T-helper 1 cell (primary cell): Measurements from ENCODE around the gene CD300E.
A peak's percentile ranks its signal among the peaks of the same experiment; 100 is the strongest.
"Not testable (repeated sequence)": the region's sequence is repeated elsewhere in the genome, so short reads cannot be mapped to it uniquely, and the experiment has no call there.

Experiments used
- DNase-seq, 5 donors: peaks; one replicate each; pipeline ENCODE4 v3.0.0-alpha.2; 2012 to 2020

The CD300E gene

DNA sequence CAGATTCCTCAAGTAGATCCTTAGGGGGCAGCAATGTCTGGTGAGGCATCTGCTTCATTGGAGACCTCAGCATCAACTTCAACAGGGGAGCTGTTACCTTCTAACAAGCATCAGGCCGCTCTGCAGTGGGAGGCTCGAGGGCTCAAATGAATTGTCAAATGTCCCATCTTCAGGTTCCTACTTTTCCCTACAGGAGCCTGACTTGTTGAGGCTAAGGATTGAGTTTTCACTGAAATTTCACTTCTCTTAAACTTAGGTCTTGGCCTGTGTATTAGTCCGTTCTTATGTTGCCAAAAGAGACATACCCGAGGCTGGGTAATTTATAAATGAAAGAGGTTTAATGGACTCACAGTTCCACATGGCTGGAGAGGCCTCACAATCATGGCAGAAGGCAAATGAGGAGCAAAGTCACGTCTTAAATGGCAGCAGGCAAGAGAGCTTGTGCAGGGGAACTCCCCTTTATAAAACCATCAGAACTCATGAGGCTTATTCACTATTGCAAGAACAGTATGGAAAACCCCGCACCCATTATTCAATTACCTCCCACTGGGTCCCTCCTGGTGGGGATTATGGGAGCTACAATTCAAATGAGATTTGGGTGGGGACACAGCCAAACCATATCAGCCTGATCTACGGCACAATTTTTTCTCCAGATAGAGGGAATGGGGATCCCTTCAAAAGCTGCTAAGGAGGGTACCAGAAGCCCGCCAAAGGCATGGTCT is 26.3 kb downstream of the CD300E start:
- DNase-seq = no peak

DNA sequence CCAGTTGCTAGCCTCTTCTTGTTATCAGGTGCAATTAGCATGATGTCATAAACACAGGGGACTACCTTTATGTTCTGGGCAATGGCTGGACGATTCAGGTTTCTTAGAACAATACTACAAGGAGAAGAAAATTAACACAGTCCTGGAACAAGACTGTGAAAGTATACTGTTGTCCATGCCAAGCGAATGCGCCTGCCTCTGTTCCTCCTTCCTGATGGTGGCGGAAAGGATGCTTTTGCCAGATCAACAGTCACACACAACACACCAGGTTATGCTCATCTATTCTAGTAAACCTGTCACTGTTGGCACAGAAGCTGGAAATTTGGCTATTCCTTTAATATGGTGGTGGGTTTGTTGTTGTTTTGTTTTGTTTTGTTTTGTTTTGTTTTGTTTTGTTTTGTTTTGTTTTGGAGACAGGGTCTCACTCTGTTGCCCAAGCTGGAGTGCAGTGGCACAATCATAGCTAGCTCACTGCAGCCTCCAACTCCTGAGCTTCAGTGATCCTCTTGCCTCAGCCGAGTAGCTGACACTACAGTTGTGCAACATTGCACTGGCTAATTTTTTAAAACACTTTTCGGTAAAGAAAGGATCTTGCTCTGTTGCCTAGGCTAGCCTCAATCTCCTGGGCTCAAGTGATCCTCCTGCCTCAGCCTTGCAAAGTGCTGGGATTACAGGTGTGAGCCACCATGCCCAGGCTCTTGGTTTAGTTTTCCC is 28.3 kb downstream of the CD300E start:
- DNase-seq = no peak

DNA sequence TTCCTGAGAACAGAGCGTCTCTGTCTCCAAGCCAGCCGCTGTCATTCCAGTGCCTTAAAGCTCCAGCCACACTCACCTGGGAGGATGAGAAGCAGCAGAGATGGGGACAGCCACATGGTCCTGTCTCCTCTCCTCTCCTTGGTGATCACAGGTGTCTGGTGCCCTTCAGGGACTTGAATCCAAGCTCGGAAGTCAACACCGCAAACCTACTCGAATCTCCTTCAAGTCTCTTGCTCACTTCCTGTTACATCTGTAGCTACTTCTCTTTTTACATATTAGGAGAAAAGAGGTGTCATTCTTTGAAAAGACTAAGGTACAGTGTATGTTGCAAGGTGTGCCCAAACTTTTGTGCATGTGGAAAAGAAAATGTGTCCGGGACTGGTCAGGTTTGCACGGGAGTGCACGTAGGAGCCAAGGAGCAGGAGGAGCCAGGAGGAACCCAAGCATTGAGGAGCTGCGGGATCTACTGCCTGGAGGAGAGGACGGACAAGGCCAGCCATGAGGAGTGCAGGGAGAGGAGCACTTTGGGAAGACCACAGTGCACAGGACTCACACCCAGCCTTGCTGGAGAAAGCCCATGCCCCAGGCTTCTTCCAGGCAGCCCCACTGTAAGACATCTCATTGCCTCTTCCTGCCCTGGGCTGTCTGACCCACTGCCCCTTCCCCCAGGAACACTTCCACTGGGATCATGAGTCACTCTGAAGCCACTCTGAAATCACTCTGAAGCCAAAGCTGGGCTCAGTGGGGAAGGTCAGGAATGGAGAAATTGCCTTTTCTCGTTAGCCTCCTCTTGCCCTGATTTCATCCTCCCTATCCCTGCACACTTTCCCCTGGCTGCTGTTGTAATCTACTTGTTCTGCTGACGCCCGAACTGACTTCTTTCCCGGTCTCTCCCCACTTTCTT is 31.2 kb downstream of the CD300E start, which contains the start of gene CD300LD:
CD300LD (minus strand) TSS at position 197 of the 904 bp plus-strand sequence; CDS start at position 116, 81 bp downstream.
- peak in 1 of 5 donors; percentile 52 for DNase-seq

DNA sequence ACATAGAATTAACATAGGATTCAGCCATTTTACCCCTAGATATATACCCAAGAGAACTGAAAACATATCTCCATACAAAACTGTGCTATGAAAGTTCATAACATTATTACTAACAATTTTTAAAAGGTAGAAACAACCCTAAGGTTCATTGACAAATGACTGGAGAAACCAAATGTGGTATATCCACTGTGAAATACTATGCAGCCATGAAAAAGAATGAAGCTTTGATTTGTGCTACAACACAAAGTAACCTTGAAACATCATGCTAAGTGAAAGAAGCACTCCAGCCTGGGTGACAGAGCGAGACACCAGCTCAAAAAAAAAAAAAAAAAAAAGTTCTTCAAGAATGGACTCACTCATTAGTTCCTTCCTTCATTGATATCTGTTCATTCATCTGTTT is 32.0 kb downstream of the CD300E start:
- no peak for DNase-seq

DNA sequence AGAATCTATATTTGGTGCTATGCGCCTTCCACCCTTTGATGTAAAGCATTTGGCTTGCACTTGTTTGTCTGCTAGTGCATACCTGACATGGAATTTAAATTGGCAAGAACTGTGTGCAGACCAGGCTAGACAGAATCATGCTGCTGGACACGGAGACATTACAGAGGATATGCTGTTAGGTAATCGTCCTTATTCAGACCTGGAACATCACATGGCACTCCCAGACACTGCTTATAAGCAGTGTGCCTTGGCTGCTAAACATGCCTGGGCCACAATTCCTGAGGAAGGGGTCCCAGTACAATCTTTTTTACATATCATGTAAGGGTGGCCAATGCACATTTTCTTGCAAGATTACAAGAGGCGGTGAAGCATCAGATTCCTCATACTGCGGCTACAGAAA is 37.8 kb downstream of the CD300E start:
- no peak for DNase-seq

DNA sequence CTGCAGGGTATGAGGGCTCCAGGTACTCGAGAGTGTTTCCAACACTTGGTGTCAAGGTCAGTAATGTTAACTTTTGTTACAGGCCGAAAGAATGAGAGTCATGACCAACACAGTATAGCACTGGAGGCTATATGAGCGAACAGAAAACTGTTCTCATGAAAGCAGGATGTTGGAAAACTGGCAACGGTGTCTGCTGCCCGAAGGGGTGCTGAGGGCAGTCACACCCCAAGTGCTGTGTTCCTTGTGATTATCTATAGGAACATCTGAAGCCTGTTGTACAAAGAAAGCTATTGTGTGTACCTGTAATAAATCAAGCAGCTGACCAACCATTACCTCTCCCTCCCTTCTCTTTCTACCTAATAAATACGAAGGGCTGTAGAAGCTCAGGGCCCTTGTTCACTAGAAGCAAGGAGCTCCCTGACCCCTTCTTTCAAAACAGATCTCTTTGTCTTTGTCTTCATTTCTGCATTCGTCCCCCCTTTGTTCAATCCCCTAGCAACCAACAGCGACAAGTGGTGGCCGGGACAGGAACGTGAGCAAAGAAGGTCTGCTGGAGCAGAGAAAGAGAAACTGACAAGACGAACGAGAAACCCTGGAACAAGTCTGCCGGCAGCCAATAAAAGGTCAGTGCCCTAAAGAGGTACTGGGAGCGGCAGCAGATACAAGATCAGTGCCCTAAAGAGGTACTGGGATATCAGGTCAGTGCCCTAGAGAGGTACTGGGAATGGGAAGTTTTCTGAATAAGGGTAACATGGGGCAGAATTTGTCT is 39.1 kb downstream of the CD300E start:
- no peak for DNase-seq

DNA sequence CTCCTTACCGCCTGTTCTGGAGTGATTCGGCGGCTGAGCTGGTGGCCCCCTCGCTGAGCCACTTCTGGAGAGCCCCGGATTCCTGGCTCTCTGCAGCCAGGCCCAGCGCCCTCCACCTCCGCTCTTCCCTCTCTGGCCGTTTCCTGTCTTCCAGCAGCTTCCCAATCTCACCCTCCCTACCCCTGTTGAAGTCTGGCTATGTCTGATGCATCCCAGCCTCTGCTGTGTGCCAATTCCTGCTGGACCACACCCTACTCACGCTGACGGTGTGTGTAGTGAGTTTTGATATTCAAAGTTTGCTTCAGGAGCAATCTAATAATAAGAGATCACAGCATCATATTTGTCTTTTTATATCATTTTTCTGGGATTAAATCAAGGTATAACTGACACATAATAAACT is 40.9 kb downstream of the CD300E start:
- no peak for DNase-seq

DNA sequence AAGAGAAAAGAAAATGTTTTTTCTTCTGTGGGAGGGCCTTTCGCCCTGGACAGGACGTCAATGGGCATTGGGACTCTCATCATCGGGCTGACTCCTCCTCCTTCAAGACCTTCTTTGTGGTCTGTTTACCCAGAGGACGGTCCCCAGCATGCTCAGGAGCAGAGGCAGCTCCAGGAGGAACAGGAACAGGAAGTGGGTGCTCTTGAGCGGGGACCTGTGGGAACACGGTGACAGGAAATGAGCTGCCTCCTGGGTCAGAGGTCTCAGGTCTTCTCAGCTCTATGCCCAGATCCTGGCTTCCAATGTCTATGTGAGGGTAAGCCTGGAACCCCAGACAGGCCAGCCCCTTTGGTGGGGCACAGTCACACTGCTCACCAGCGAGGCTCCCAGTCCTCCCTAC is 43.6 kb downstream of the CD300E start:
- DNase-seq = no peak

DNA sequence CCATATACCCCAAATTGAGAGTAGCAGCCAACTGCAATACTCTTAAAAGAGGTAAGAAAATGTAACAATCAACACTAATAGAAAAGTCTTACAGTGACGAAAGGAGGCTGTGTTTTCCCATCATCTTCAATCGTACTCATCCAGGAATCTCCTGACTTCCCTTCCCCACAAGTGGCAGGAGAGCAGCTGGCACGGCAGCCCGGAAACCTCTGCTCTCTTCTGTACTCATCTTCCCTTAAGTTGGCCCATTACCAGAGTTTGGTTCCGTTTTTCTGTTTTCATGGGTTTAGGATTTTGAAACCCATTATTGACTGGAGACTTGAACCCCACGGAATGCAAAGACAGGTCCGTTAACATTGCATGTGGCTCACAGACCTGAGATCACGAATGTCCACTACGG is 44.6 kb downstream of the CD300E start:
- no peak for DNase-seq

DNA sequence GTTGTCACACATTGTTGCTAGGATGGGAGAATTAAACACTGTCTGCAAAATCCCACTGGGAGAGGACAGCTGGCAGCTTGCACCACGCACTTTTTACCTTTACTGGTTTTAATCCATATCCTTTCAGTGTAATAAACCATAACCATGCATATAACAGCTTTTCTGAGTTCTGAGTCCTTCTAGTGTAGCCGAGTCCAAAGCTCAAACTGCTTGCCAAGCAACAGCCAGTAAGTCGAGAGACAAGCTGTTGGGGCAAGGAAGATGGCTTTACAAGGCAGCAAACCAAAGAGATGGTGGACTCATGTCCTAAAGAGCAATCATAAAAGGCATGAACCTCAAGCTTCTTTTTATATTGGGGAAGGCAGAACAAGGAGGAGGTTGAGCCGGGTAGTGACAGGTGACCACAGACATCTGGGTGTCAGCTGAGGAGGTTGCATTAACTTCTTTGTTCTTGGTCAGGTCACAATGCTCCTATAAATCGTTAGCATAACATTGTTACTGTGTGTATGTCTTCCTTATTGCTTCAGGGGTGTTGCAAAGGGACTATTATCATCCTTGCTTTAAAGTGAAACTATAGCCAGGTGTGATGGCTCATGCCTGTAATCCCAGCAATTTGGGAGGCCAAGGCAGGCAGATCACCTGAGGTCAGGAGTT is 48.9 kb downstream of the CD300E start:
- DNase-seq = no peak

DNA sequence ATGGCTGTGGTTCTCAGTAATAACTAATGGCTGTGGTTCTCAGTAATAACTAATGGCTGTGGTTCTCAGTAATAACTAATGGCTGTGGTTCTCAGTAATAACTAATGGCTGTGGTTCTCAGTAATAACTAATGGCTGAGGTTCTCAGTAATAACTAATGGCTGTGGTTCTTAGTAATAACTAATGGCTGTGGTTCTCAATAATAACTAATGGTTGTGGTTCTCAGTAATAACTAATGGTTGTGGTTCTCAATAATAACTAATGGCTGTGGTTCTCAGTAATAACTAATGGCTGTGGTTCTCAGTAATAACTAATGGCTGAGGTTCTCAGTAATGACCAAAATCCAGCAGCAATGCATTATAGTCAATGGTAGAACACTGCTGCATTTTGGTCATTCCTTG is 49.9 kb downstream of the CD300E start:
- not testable (repeated sequence) for DNase-seq

DNA sequence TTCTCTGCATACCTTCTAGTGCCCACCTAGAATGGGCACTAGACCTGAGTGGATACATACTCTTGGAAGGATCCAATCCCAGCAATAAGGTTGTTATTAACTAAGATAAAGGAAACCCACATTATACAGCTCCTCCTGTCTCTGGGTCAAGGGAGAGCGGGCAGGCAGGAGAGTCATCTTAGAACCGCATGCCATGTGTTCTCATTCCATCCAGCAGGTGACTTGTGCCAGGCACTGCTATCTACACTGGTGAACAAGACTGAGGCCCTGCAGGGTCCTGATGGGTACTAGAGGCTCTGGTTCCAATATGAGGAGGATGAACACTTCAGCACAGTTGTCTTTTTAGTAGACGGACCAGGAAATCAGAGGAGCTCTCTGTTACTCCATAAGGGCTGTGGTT is 50.4 kb downstream of the CD300E start:
- DNase-seq = no peak

DNA sequence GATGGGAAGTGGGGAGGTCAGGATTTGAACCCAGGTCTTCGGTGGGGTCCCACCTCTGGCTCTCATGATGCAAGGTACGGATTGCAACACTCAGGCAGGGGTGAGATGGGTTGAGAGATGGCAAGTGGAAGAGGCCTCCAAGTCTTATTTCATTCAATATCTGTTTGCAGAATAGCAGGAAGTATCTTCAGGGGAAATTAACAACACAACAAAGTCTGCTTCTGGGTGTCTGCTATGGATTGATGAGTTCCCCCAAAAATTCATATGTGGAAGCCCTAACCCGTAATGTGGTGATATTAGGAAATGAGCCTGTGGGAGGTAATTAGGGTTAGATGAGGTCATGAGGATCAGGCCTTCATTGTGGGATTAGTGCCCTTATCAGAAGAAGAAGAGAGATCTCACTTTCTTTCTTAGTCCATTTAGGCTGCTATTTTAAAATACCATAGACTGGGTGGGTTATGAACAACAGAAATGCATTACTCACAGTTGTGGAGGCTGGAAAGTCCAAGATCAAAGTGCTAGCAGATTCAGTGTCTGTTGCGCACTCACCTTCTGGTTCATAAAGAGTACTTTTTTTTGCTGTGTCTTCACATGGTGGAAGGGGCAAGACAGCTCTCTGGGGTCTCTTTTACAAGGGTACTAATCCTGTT is 51.8 kb downstream of the CD300E start:
- no peak for DNase-seq

DNA sequence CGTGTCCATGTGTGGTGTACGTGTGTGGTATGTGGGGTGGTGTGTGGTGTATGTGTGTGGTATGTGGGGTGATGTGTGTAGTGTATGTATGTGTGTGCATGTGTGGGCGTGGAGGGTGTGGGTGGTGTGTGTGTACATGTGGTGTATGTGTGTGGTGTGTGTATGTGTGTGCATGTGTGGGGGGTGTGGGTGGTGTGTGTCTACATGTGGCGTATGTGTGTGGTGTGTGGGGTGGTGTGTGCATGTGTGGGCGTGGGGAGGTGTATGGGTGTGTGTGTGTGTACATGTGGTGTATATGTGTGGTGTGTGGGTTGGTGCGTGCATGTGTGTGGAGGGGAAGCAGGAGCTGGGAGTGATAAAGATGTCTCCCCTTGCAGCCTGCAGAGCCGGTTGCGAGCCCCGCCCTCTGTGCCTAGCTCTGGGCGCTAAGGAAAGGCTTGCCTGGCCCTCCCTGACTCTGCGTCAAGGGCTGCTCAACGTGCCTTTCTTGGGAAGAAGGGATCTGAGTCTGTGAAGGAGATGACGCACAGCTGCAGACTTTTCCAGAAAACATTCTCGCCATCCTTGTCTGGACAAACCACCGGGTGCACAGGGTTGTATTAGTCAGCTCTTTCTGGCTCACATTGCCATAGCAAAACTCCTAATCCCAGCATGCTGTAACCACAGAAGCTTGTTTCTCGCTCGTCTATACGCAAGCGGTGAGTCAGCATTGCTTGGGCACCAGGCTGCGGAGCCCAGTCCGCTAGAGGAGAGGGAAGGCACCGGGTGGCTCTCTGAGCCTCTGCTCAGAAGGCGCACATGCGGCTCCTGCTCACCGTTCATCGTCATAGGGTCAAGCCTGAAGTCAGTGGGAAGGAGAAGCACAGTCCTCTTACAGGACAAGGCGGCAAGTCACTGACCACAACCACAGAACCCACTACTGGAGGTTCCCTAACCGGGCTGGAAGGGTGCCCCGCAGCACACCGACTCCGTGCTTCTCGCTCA is 54.2 kb downstream of the CD300E start:
- peak in 1 of 5 donors; percentile 38 for DNase-seq

DNA sequence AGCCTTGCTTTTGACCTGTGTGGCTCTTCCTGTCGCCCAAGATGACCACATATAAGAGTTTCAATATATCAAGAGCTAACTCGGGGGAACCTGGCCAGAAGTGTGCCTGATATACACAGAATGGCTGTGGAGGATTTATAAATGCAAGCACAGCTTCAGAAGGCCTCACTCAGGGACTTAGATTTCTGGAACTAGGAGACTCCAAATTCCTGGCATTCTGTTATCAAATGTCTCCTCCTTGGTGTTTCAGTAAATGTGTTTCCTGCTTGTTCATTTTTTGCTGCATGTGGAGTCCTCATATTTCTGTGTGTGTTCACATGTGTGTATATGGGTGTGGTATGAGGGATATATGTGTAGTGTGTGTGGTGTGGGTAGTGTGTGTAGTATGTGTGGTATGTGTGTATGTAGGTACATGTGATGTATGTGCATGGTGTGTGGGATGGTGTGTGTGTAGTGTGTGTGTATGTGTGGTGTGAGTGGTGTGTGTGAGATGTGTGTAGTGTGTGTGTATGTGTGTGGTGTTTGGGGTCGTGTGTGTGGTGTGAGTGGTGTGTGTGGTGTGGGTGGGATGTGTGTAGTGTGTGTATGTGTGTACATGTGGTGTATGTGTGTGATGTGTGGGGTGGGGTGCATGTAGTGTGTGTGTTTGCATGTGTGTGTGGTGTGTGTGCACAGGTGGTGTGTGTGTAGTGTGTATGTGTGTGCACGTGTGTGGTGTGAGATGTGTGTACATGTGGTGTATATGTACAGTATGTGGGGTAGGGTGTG is 55.2 kb downstream of the CD300E start:
- DNase-seq = no peak

DNA sequence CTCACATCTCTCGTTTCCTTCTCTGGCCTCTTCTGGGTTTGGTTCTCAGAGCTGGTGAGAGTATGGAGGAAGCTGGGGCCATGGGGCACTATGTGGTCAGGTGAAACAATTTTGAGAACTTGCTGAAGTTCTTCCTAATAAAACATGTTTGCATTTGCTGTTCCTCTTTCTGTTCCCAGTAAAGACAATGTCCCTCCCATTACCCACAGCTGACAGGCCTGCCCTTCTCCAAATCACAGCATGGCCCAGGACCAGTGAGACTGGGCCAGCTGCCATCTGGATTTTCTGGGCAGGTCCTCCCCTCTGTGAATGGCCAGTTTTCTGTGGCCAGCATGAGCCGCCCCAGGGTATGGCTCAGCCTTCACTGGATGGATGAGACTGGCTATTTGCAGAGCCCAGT is 56.1 kb downstream of the CD300E start, which contains the start of gene CD300H:
CD300H (minus strand) TSS at position 113 of the 400 bp plus-strand sequence.
- DNase-seq = no peak

DNA sequence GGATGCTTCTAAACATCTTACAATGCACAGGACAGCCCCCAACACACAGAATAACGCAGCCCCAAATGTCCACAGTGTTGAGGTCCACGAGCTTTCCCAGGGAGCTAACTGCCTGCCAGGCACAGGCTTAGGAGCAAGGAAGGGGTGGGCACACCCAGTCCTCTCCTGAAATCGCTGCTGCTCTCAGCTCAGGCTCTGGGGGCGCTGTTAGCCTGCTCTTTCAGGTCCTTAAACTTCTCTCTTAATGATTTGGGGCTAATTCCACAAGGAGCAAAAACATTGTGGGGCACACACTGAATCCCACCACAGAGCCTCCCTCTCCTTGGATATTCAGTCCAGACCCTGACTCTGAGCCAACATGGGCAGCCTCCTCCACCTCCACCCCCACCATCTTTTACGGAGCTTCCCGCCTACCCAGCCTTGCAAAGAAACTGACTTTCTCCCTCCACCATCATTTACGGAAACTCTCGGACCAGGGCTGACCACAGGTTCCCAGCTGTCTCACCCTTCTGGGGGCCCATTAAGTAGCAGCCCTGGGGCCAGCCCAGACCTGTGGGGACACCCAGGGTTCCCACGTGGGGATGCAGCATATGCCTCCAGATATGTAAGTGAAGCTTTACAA is 57.3 kb downstream of the CD300E start:
- DNase-seq = peak in 1 of 5 donors; percentile 3

DNA sequence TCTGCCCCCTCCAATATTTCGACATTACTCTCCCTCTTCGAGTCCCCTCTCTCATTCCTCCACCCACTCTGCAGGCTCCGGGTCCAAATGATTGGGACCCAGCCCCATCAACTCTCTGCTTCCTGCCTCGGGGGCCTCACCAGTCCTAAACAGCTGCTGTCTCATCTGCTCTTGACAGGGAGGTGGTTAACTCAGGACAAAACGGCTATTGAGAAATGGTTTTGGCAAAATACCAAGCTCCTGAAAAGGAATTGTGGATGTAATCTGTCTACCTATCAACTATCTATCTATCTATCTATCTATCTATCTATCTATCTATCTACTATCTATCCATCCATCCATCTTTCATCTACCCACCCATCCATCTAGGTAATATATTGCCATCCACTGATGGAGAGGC is 58.4 kb downstream of the CD300E start:
- DNase-seq = no peak

DNA sequence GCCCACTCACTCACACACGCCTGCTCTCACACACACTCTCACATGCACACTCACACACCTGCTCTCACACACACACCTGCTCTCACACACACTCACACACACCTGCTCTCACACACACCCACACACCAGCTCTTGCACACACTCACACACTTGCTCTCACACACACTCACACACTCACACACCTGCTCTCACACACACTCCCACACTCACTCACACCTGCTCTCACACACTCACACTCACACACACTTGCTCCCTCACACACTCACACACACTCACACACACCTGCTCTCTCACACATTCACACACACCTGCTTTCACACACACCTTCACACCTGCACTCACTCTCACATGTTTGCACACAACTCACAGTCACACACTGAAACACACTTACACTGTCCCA is 60.2 kb downstream of the CD300E start:
- no peak for DNase-seq
